ENCODE measurements around the gene SVIL. TPM values are rescaled to one million over a fixed set of nuclear protein-coding genes. Genes with fewer than 3 reads are reported as not detected.
A peak's percentile ranks its signal among the peaks of the same experiment; 100 is the strongest.
"Not testable (repeated sequence)": the region's sequence is repeated elsewhere in the genome, so short reads cannot be mapped to it uniquely, and the experiment has no call there.

The SVIL gene
- total RNA-seq, 1 donor from 2014 or later, result 258 TPM

DNA sequence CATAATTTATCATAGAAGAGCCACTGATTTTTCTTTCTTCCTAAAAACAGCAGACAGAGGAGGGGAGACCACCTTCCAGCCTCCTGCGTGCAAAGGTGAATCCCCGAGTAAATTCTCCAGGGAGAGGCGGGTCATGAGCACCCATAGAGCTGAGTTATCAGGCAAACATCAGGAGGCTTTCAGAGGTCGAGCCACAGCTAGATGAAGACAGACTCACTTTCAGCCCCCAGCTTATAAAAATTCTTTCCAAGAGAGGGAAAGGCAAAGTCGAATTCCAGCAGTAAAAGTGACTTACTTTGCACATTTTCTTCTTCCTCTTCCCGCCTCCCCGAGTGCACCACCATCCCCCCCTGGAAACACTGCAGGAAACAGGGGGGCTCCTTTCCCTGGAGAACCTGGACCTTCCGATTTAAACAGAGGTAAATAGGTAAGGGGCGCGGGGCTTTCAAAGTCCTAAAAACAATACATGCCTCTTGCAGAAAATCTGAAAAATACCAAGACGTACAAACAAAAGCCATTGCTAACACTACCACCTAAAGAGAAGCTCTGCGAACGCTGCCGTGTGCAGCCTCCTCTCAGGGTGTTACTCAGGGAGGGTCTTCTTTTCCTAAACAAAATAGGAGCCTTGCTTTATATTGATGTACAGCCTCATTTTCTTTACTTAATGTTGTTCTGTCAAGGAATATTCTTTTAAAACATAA lies 163.8 kb downstream of the SVIL start:
- Mint-ChIP-seq H3K27me3 (ENCODE audit: unreplicated experiment) (no peaks in the 10 kb centered on the region), H3K4me3 (ENCODE audit: unreplicated experiment) (no peak overlapping the region), H3K27ac (ENCODE audit: unreplicated experiment) (peak overlapping the region; percentile 72), H3K36me3 (ENCODE audit: unreplicated experiment) (peaks cover 76% of the 10 kb centered on the region), H3K4me1 (ENCODE audit: unreplicated experiment) (peaks cover 19% of the 10 kb centered on the region), H3K9me3 (ENCODE audit: unreplicated experiment) (no peaks in the 10 kb centered on the region)
- TF ChIP-seq, protein P1, sequence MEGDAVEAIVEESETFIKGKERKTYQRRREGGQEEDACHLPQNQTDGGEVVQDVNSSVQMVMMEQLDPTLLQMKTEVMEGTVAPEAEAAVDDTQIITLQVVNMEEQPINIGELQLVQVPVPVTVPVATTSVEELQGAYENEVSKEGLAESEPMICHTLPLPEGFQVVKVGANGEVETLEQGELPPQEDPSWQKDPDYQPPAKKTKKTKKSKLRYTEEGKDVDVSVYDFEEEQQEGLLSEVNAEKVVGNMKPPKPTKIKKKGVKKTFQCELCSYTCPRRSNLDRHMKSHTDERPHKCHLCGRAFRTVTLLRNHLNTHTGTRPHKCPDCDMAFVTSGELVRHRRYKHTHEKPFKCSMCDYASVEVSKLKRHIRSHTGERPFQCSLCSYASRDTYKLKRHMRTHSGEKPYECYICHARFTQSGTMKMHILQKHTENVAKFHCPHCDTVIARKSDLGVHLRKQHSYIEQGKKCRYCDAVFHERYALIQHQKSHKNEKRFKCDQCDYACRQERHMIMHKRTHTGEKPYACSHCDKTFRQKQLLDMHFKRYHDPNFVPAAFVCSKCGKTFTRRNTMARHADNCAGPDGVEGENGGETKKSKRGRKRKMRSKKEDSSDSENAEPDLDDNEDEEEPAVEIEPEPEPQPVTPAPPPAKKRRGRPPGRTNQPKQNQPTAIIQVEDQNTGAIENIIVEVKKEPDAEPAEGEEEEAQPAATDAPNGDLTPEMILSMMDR (IDR thresholded peaks at IDR 0.05), result no peak
- no peak for DNase-seq (ENCODE audit: extremely low spot score, unreplicated experiment)

DNA sequence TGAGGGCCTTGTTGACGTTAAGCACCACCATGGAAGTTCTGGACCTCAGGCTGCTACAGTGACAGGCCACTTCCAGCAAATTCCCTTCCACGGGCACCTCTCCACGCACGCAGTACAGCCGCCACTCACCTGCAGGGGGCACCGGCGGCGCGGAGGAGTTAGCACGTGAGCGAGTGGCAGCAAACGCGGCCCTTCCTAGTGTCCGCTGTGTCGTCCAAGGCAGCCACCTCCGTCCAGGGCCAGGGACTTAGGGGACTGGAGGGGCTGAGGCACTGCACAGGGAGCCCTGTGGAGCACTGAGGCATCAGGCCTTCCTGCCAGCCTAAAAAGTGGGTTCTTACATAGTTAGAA lies 164.4 kb downstream of the SVIL start:
- H3K4me3 Mint-ChIP-seq (ENCODE audit: unreplicated experiment), result no peak overlapping the region
- H3K4me1 Mint-ChIP-seq (ENCODE audit: unreplicated experiment), result peaks cover 19% of the 10 kb centered on the region
- H3K27me3 Mint-ChIP-seq (ENCODE audit: unreplicated experiment), result no peaks in the 10 kb centered on the region
- DNase-seq (ENCODE audit: extremely low spot score, unreplicated experiment), result no peak
- TF ChIP-seq, protein P1 (IDR thresholded peaks at IDR 0.05), result peak; percentile 41
- H3K36me3 Mint-ChIP-seq (ENCODE audit: unreplicated experiment), result peaks cover 76% of the 10 kb centered on the region
- no peaks in the 10 kb centered on the region for H3K9me3 Mint-ChIP-seq (ENCODE audit: unreplicated experiment)
- no peak overlapping the region for H3K27ac Mint-ChIP-seq (ENCODE audit: unreplicated experiment)

- Mint-ChIP-seq H3K4me3 (ENCODE audit: unreplicated experiment) (no peak overlapping the region), H3K36me3 (ENCODE audit: unreplicated experiment) (peaks cover 77% of the 10 kb centered on the region), H3K27ac (ENCODE audit: unreplicated experiment) (no peak overlapping the region), H3K4me1 (ENCODE audit: unreplicated experiment) (peaks cover 19% of the 10 kb centered on the region), H3K27me3 (ENCODE audit: unreplicated experiment) (no peaks in the 10 kb centered on the region), H3K9me3 (ENCODE audit: unreplicated experiment) (no peaks in the 10 kb centered on the region)
- no peak for DNase-seq (ENCODE audit: extremely low spot score, unreplicated experiment)
- TF ChIP-seq, protein P1 (IDR thresholded peaks at IDR 0.05), result no peak
These were observed 165.1 kb downstream of the SVIL start for GRCh38 chr10:29469481-29470354.

DNA sequence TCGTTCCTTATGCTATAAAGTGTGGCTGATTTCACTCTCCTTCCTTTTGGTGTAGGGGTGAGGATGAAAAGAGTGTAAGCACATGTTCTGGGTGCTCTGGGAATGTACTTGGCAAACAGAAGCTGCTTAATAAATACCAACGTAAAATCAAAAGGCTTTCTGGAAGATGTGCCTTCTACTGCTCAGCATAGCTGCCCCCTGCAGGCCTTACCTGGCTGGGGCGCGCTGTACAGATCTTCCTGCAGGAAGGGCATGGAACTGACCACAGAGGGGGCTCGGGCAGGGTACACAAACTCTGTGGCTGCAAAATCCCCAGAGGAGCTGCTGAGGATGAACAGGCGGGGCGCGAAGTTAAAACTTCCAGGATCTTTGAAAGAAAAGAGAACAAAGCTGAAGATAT lies 169.4 kb downstream of the SVIL start:
- DNase-seq (ENCODE audit: extremely low spot score, unreplicated experiment), result no peak
- Mint-ChIP-seq H3K27ac (ENCODE audit: unreplicated experiment) (no peak overlapping the region), H3K36me3 (ENCODE audit: unreplicated experiment) (peaks cover 77% of the 10 kb centered on the region), H3K27me3 (ENCODE audit: unreplicated experiment) (no peaks in the 10 kb centered on the region), H3K4me3 (ENCODE audit: unreplicated experiment) (no peak overlapping the region), H3K4me1 (ENCODE audit: unreplicated experiment) (no peaks in the 10 kb centered on the region), H3K9me3 (ENCODE audit: unreplicated experiment) (peaks cover 5% of the 10 kb centered on the region)
- TF ChIP-seq, protein P1 (IDR thresholded peaks at IDR 0.05), result no peak

DNA sequence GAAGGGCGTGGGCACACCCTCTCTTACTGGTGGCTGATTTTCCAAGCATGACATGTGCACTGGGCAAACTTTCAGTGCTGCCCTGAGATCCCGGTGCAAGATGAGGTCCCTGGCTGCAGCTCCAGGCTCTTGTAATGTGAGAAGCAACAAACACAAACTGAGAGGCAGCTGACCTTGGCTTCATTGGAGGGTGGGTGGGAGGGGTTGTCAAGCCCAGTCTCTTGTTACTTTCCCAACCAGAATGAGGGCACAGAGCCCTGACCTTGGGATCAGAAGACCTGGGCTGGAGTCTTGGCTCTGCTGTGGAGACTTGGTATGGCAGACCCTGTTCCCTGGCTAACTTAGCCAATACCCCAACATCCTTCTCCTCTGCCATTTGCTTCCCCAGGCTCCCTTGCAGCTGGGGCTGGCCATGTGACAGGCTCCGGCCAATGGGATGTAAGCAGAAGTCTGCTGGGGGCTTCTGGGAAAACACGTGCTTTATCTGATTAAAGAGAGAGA lies 170.1 kb downstream of the SVIL start:
- not testable (repeated sequence) for H3K4me1 Mint-ChIP-seq (ENCODE audit: unreplicated experiment); H3K9me3 Mint-ChIP-seq (ENCODE audit: unreplicated experiment); H3K4me3 Mint-ChIP-seq (ENCODE audit: unreplicated experiment); DNase-seq (ENCODE audit: extremely low spot score, unreplicated experiment); H3K27me3 Mint-ChIP-seq (ENCODE audit: unreplicated experiment); H3K27ac Mint-ChIP-seq (ENCODE audit: unreplicated experiment)
- peaks cover 76% of the 10 kb centered on the region for H3K36me3 Mint-ChIP-seq (ENCODE audit: unreplicated experiment)
